Breast epithelium (tissue), 3 donors: ENCODE measurements around the gene FCHSD2.

Experiments used
- POLR2A ChIP-seq: fragments of 450-650 bp; IDR thresholded peaks from one replicate; pipeline ENCODE4 v1.6.1; 2016; ENCODE audit warnings: antibody characterized with exemption, mild to moderate bottlenecking, moderate library complexity
- TF ChIP-seq, protein P1 (sequence below), 3 donors: fragments of 450-650 bp; IDR thresholded peaks; one replicate each; pipeline ENCODE4 v1.5.1; 2016 to 2017; ENCODE audit warnings: antibody characterized with exemption in 3 of 3, mild to moderate bottlenecking in 3 of 3, moderate library complexity in 3 of 3

DNA sequence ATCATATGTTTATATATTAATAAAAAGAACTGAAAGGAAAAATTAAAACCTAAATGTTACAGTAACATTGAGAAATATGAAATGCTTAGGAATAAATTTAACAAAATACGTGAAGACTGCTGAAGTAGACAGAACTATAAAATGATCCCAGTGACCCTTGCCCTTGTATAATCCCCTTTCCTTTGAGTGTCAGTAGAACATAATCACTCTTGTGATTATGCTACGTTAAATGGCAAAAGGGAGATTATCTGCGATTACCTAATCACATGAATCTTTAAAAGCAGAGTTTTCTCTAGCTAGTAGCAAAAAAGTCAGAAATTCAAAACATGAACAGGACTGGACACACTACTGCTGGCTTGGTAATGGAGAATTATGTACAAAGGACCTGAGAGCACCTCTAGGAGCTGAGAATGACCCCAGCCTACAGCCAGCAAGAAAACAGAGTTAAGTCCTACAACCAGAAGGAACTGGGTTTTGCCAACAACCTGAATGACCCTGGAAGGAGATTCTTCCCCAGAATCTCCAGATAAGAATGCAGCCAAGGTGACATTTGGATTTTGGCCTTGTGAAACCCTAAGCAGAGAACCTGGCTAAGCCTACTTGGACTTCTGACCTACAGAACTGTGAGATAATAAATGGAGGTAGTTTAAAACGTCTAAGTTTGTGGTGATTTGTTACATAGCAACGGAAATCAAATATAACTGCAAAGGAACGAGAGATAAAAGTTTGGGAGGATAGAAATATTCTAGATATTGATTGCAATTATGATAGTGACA lies 170.7 kb downstream of the FCHSD2 start:
- TF ChIP-seq, protein P1, sequence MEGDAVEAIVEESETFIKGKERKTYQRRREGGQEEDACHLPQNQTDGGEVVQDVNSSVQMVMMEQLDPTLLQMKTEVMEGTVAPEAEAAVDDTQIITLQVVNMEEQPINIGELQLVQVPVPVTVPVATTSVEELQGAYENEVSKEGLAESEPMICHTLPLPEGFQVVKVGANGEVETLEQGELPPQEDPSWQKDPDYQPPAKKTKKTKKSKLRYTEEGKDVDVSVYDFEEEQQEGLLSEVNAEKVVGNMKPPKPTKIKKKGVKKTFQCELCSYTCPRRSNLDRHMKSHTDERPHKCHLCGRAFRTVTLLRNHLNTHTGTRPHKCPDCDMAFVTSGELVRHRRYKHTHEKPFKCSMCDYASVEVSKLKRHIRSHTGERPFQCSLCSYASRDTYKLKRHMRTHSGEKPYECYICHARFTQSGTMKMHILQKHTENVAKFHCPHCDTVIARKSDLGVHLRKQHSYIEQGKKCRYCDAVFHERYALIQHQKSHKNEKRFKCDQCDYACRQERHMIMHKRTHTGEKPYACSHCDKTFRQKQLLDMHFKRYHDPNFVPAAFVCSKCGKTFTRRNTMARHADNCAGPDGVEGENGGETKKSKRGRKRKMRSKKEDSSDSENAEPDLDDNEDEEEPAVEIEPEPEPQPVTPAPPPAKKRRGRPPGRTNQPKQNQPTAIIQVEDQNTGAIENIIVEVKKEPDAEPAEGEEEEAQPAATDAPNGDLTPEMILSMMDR (IDR thresholded peaks at IDR 0.05) = no peak
- no peak for TF ChIP-seq POLR2A
